HG03469 (cell line): ENCODE data around the gene KCNQ4.

ENCODE experiments used
- ATAC-seq: cut with Tn5 transposase; IDR thresholded peaks from one replicate; pipeline ENCODE4 v1.9.1; 2021; ENCODE audit warnings: mild to moderate bottlenecking, moderate library complexity, moderate number of reproducible peaks; ENCODE audit not compliant: unreplicated experiment

KCNQ4 gene

GRCh38 chr1:40818264-40818961, 34.8 kb downstream of the KCNQ4 start:
- no peak for ATAC-seq

- no peak for ATAC-seq
Measured at GRCh38 chr1:40819101-40819500, 35.5 kb downstream of the KCNQ4 start.

GRCh38 chr1:40820251-40820797, 36.7 kb downstream of the KCNQ4 start:
- ATAC-seq: no peak

GRCh38 chr1:40820911-40821693, 37.5 kb downstream of the KCNQ4 start:
- no peak for ATAC-seq

- ATAC-seq: no peak
Measured at GRCh38 chr1:40822890-40823289, 39.3 kb downstream of the KCNQ4 start.

GRCh38 chr1:40823345-40823744, 39.8 kb downstream of the KCNQ4 start:
- ATAC-seq: no peak

GRCh38 chr1:40823983-40824382, 40.4 kb downstream of the KCNQ4 start:
- ATAC-seq: no peak

GRCh38 chr1:40824591-40825434, 41.2 kb downstream of the KCNQ4 start:
- no peak for ATAC-seq

- no peak for ATAC-seq
Measured at GRCh38 chr1:40825435-40825788, 41.8 kb downstream of the KCNQ4 start.

- ATAC-seq: no peak
Measured at GRCh38 chr1:40825996-40826395, 42.4 kb downstream of the KCNQ4 start.

- ATAC-seq: no peak
Measured at GRCh38 chr1:40829631-40830245, 46.2 kb downstream of the KCNQ4 start.

- no peak for ATAC-seq
Measured at GRCh38 chr1:40830419-40830943, 46.9 kb downstream of the KCNQ4 start.

- ATAC-seq: no peak
Measured at GRCh38 chr1:40831001-40831732, 47.6 kb downstream of the KCNQ4 start.

GRCh38 chr1:40833979-40834378, 50.4 kb downstream of the KCNQ4 start:
- no peak for ATAC-seq

- no peak for ATAC-seq
Measured at GRCh38 chr1:40834968-40835545, 51.5 kb downstream of the KCNQ4 start.

GRCh38 chr1:40836283-40836682, 52.7 kb downstream of the KCNQ4 start:
- no peak for ATAC-seq

- no peak for ATAC-seq
Measured at GRCh38 chr1:40837601-40838000, 54.0 kb downstream of the KCNQ4 start.

- ATAC-seq: no peak
Measured at GRCh38 chr1:40838045-40838979, 54.7 kb downstream of the KCNQ4 start.
